Calu3 (cell line): ENCODE results near the gene NTM. TPM values are rescaled to one million over a fixed set of nuclear protein-coding genes. Genes with fewer than 3 reads are reported as not detected.

Source experiments
- BruUV-seq: library from RNA; stranded (reverse); fragments of 400-500 nt; replicated peaks from 2 replicates; lab custom pipeline; 2021; lab: Mats Ljungman, UMichigan
- CTCF ChIA-PET: fragments of 300-600 bp; sonication (Branson Sonifier 250); formaldehyde crosslinking; loops from one replicate; lab custom pipeline; 2022; ENCODE audit warnings: antibody characterized with exemption; lab: Charles Lee
- DNase-seq: peaks from one replicate; pipeline ENCODE4 v3.0.0; 2022
- H3K27ac Mint-ChIP-seq: one replicate; pipeline ENCODE4 v1.8.0; 2022; ENCODE audit warnings: mixed read lengths; ENCODE audit not compliant: unreplicated experiment
- H3K27me3 Mint-ChIP-seq: one replicate; pipeline ENCODE4 v1.8.0; 2022; ENCODE audit warnings: mixed read lengths; ENCODE audit not compliant: unreplicated experiment
- H3K36me3 Mint-ChIP-seq: one replicate; pipeline ENCODE4 v1.8.0; 2022; ENCODE audit warnings: mild to moderate bottlenecking, moderate library complexity, mixed read lengths; ENCODE audit not compliant: insufficient read depth, unreplicated experiment
- H3K4me1 Mint-ChIP-seq: one replicate; pipeline ENCODE4 v1.8.0; 2022; ENCODE audit warnings: mild to moderate bottlenecking, low read depth, mixed read lengths; ENCODE audit not compliant: unreplicated experiment
- H3K4me3 Mint-ChIP-seq: one replicate; pipeline ENCODE4 v1.8.0; 2022; ENCODE audit warnings: mild to moderate bottlenecking, low read depth, moderate library complexity, mixed read lengths; ENCODE audit not compliant: unreplicated experiment
- H3K9me3 Mint-ChIP-seq: one replicate; pipeline ENCODE4 v1.8.0; 2022; ENCODE audit warnings: low read depth, mixed read lengths; ENCODE audit not compliant: unreplicated experiment
- CTCF ChIP-seq: fragments of 200-600 bp; IDR thresholded peaks from one replicate; pipeline ENCODE4 v1.8.0; 2022; ENCODE audit warnings: antibody characterized with exemption; ENCODE audit not compliant: unreplicated experiment
- intact Hi-C: fragments of 100-400 bp; cut with micrococcal nuclease; formaldehyde crosslinking; loops from one replicate; pipeline ENCODE4 v1.10.0; 2022; ENCODE audit not compliant: unreplicated experiment
- total RNA-seq: library from RNA; stranded (reverse); gene quantifications from 2 replicates; pipeline ENCODE4 v1.2.3, GENCODE V29; 2022

NTM gene
- total RNA-seq, 1 experiment from 2014 or later, result not detected

DNA sequence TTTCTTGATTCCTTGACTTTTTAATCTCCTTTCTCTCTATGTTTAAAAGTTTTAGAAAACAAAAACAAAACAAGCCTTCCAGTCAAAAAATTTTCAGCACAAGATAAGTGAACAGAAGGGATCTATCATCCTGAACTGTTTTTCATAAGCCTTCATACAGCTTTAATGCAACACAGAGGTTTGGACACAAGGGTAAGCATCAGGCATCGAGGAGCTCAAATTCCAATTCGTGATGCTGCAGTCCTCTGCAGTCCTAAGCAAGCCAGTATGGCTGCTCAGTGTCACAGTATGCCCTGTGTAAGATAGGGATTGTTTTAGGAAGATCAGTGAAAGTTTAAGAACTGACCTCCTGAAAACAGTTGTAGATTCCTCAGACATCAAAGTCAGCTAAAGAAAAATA is 740.9 kb downstream of the NTM start:
- Mint-ChIP-seq H3K27ac (no peak overlapping the region), H3K4me3 (no peak overlapping the region), H3K36me3 (no peaks in the 10 kb centered on the region), H3K9me3 (peaks cover 10% of the 10 kb centered on the region), H3K27me3 (no peaks in the 10 kb centered on the region), H3K4me1 (no peaks in the 10 kb centered on the region)
- BruUV-seq, result no TSS peak
- TF ChIP-seq CTCF, result no peak
- DNase-seq, result no peak
- intact Hi-C loops, result no loop called here
- CTCF ChIA-PET, result no interaction called here

- H3K4me1 Mint-ChIP-seq, result no peaks in the 10 kb centered on the region
- CTCF ChIA-PET, result no interaction called here
- H3K27ac Mint-ChIP-seq, result no peak overlapping the region
- no TSS peak for BruUV-seq
- H3K4me3 Mint-ChIP-seq, result no peak overlapping the region
- H3K36me3 Mint-ChIP-seq, result no peaks in the 10 kb centered on the region
- H3K9me3 Mint-ChIP-seq, result peaks cover 10% of the 10 kb centered on the region
- no peak for DNase-seq
- no peak for TF ChIP-seq CTCF
- intact Hi-C loops, result no loop called here
- no peaks in the 10 kb centered on the region for H3K27me3 Mint-ChIP-seq
These were observed 741.4 kb downstream of the NTM start for GRCh38 chr11:132111838-132112237.

DNA sequence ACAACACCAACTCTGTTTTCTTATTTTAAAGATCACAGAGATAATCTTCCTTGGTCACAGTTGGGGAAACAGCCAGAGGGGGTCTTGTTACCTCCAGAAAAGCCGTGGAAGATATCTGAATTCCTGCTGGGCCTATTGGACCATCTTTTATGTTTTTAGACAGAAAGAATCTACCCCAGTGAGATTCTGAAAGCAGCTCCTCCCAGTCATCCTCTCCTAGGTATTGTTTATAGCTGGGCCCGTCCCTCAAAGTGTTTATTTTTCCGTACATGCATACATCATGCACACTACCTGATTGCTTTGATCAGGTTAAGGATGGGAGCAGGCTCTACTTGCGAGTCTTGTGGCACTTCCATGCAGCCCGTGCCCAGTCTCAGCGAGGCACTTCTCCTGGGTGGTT is 742.4 kb downstream of the NTM start:
- Mint-ChIP-seq H3K27me3 (no peaks in the 10 kb centered on the region), H3K4me3 (no peak overlapping the region), H3K36me3 (no peaks in the 10 kb centered on the region), H3K4me1 (no peaks in the 10 kb centered on the region), H3K27ac (no peak overlapping the region), H3K9me3 (peaks cover 10% of the 10 kb centered on the region)
- TF ChIP-seq CTCF, result no peak
- BruUV-seq, result no TSS peak
- CTCF ChIA-PET, result no interaction called here
- intact Hi-C loops, result no loop called here
- no peak for DNase-seq

GRCh38 chr11:132114185-132114584 is 743.8 kb downstream of the NTM start:
- intact Hi-C loops, result no loop called here
- no TSS peak for BruUV-seq
- Mint-ChIP-seq H3K27ac (no peak overlapping the region), H3K4me3 (no peak overlapping the region), H3K36me3 (no peaks in the 10 kb centered on the region), H3K27me3 (no peaks in the 10 kb centered on the region), H3K4me1 (no peaks in the 10 kb centered on the region), H3K9me3 (peaks cover 8% of the 10 kb centered on the region)
- no peak for DNase-seq
- CTCF ChIA-PET, result no interaction called here
- no peak for TF ChIP-seq CTCF
